A549 (cell line): ENCODE data around the gene EIF4G1. TPM values are rescaled to one million over a fixed set of nuclear protein-coding genes. Genes with fewer than 3 reads are reported as not detected.

ENCODE experiments used
- ATAC-seq, 2 experiments: fragments of 200-7000 bp in 1 of 2; fragments of >200 bp in 1 of 2; cut with Nextera tagmentation in 1 of 2; cut with Tn5 transposase in 1 of 2; 3 replicates each; pipeline versions ENCODE4 v1.8.0 to v1.9.1; 2018 to 2020; ENCODE audit warnings: mild to moderate bottlenecking in 1 of 2, moderate library complexity in 1 of 2
- CTCF ChIA-PET: fragments of 300-600 bp; sonication (Branson Sonifier 250); formaldehyde crosslinking; extraction: SDS; loops from one replicate; lab custom pipeline; 2021; ENCODE audit warnings: antibody characterized with exemption, inconsistent platforms; lab: Yijun Ruan, JAX
- POLR2A ChIA-PET: fragments of 350-600 bp; formaldehyde crosslinking; extraction: SDS; loops from one replicate; lab custom pipeline; 2021; ENCODE audit warnings: antibody characterized with exemption, inconsistent platforms; lab: Yijun Ruan, JAX
- DNase-seq, 2 experiments: peaks; one replicate each; pipeline versions ENCODE4 v3.0.0 to v3.0.0-alpha.2; 2011 to 2016; ENCODE audit warnings: low read depth in 1 of 2, low spot score in 1 of 2
- FAIRE-seq: peaks from 2 replicates; lab custom pipeline; 2011; peaks lifted over from hg19 to GRCh38; lab: Jason Lieb, UNC
- H3K27ac ChIP-seq, 2 experiments: fragments of >200 bp; sonication (Bioruptor Twin); formaldehyde crosslinking; 3 replicates each; pipeline ENCODE4 v1.5.1; 2016 to 2017
- H3K4me1 ChIP-seq: fragments of >200 bp; sonication (Bioruptor Twin); formaldehyde crosslinking; 3 replicates; pipeline ENCODE4 v1.6.1; 2016
- H3K4me2 ChIP-seq: fragments of >200 bp; sonication (Bioruptor Twin); formaldehyde crosslinking; 3 replicates; pipeline ENCODE4 v1.6.1; 2016
- H3K4me3 ChIP-seq: fragments of >200 bp; sonication (Bioruptor Twin); formaldehyde crosslinking; 3 replicates; pipeline ENCODE4 v1.5.1; 2016
- H3K9me3 ChIP-seq: fragments of >200 bp; sonication (Bioruptor Twin); formaldehyde crosslinking; 3 replicates; pipeline ENCODE4 v1.6.1; 2016
- BHLHE40 ChIP-seq: IDR thresholded peaks from 2 replicates; pipeline ENCODE4 v1.6.1; 2012; ENCODE audit warnings: low read depth, low read length, inconsistent platforms
- CBX2 ChIP-seq: fragments of 200-600 bp; sonication (generic); IDR thresholded peaks from 2 replicates; pipeline ENCODE4 v1.6.1; 2016; ENCODE audit warnings: low read depth, mild to moderate bottlenecking, borderline replicate concordance
- CBX8 ChIP-seq: fragments of 200-600 bp; sonication (generic); IDR thresholded peaks from 2 replicates; pipeline ENCODE4 v1.6.1; 2016
- EHF ChIP-seq: fragments of 250-450 bp; sonication (Bioruptor Pico); IDR thresholded peaks from 2 replicates; pipeline ENCODE4 v1.5.0; 2020; ENCODE audit warnings: mild to moderate bottlenecking
- EP300 ChIP-seq, 2 experiments: fragments of >200 bp; sonication (Bioruptor Twin); formaldehyde crosslinking; IDR thresholded peaks; 2 replicates in 1 of 2; 3 replicates in 1 of 2; pipeline ENCODE4 v1.6.1; 2016 to 2017
- HDAC2 ChIP-seq: fragments of 200-600 bp; sonication (generic); IDR thresholded peaks from 2 replicates; pipeline ENCODE4 v1.6.1; 2016
- MYC ChIP-seq: IDR thresholded peaks from 2 replicates; pipeline ENCODE4 v1.6.1; 2012; ENCODE audit warnings: mild to moderate bottlenecking, inconsistent platforms, low read length, improper control_type of control experiment, borderline replicate concordance
- RAD21 ChIP-seq, 2 experiments: fragments of >200 bp in 1 of 2; sonication (Bioruptor Twin) in 1 of 2; formaldehyde crosslinking in 1 of 2; IDR thresholded peaks in 1 of 2; conservative IDR thresholded peaks in 1 of 2; 2 replicates in 1 of 2; 3 replicates in 1 of 2; pipeline ENCODE4 v1.6.1; 2012 to 2018; ENCODE audit warnings: inconsistent platforms in 1 of 2
- RNF2 ChIP-seq: fragments of 200-600 bp; sonication (generic); IDR thresholded peaks from 2 replicates; pipeline ENCODE4 v1.6.1; 2016; ENCODE audit warnings: low read depth, mild to moderate bottlenecking, antibody characterized with exemption, moderate library complexity, borderline replicate concordance
- SMC3 ChIP-seq: fragments of >200 bp; sonication (Bioruptor Twin); formaldehyde crosslinking; IDR thresholded peaks from 3 replicates; pipeline ENCODE4 v1.6.1; 2018; ENCODE audit warnings: inconsistent platforms
- TFCP2L1 ChIP-seq: fragments of 250-450 bp; sonication (Bioruptor Pico); IDR thresholded peaks from 2 replicates; pipeline ENCODE4 v1.5.0; 2021; ENCODE audit warnings: mild to moderate bottlenecking
- ZFP36 ChIP-seq: fragments of 450-650 bp; IDR thresholded peaks from 2 replicates; pipeline ENCODE4 v1.6.1; 2014; ENCODE audit warnings: borderline replicate concordance; ENCODE audit not compliant: partially characterized antibody
- ZSCAN20 ChIP-seq: fragments of 250-450 bp; sonication (Bioruptor Pico); IDR thresholded peaks from 2 replicates; pipeline ENCODE4 v1.8.0; 2022; ENCODE audit warnings: mild to moderate bottlenecking, moderate library complexity
- WGBS: methylation state at CpG from one replicate; pipeline ENCODE4 v1.1.6; 2017; ENCODE audit errors: missing lambda C conversion rate; 5-methylcytosine and 5-hydroxymethylcytosine counted together
- polyA plus RNA-seq, 4 experiments: library from polyadenylated mRNA; depleted of rRNA in 3 of 4; stranded (reverse); fragments of >200 nt; fragmentation: RNase III in 1 of 4; extraction: RNeasy Plus Mini Kit Qiagen cat#74134 plus additional on column Dnase treatment in 1 of 4; gene quantifications; 2 replicates in 3 of 4; 3 replicates in 1 of 4; pipeline ENCODE4 v1.2.3, GENCODE V29; 2011 to 2017
- TF ChIP-seq, protein P1 (sequence below): IDR thresholded peaks from 2 replicates; pipeline ENCODE4 v1.6.1; 2012
- TF ChIP-seq, protein P2 (sequence below): fragments of >200 bp; sonication (Bioruptor Twin); formaldehyde crosslinking; IDR thresholded peaks from 2 replicates; pipeline ENCODE4 v1.6.1; 2016
- TF ChIP-seq, protein P3 (sequence below): fragments of 250-450 bp; sonication (Bioruptor Pico); IDR thresholded peaks from 2 replicates; pipeline ENCODE4 v1.5.0; 2020; ENCODE audit warnings: low read depth, mild to moderate bottlenecking, moderate library complexity
- TF ChIP-seq, protein P4 (sequence below): fragments of >200 bp; sonication (Bioruptor Twin); formaldehyde crosslinking; IDR thresholded peaks from 3 replicates; pipeline ENCODE4 v1.5.1; 2016
- TF ChIP-seq, protein P5 (sequence below): fragments of 450-650 bp; IDR thresholded peaks from 2 replicates; pipeline ENCODE4 v1.6.1; 2014; ENCODE audit warnings: antibody characterized with exemption
- TF ChIP-seq, protein P6 (sequence below): fragments of 200-600 bp; sonication (generic); IDR thresholded peaks from 2 replicates; pipeline ENCODE4 v1.6.1; 2016; ENCODE audit warnings: antibody characterized with exemption, mild to moderate bottlenecking, moderate library complexity

EIF4G1 gene
- polyA plus RNA-seq, 2 of the 4 experiments (the other 2 are of a cell fraction): 152 to 248 TPM

DNA sequence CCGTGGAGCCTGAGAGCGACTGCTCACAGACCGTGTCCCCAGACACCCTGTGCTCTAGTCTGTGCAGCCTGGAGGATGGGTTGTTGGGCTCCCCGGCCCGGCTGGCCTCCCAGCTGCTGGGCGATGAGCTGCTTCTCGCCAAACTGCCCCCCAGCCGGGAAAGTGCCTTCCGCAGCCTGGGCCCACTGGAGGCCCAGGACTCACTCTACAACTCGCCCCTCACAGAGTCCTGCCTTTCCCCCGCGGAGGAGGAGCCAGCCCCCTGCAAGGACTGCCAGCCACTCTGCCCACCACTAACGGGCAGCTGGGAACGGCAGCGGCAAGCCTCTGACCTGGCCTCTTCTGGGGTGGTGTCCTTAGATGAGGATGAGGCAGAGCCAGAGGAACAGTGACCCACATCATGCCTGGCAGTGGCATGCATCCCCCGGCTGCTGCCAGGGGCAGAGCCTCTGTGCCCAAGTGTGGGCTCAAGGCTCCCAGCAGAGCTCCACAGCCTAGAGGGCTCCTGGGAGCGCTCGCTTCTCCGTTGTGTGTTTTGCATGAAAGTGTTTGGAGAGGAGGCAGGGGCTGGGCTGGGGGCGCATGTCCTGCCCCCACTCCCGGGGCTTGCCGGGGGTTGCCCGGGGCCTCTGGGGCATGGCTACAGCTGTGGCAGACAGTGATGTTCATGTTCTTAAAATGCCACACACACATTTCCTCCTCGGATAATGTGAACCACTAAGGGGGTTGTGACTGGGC lies 30.3 kb downstream of the EIF4G1 start:
- peak; percentile 9 to 10; a peak in 1 of 6 replicates for ATAC-seq
- Histone ChIP-seq H3K4me2 (no peak overlapping the region), H3K9me3 (no peaks in the 10 kb centered on the region), H3K27ac (no peak overlapping the region), H3K4me1 (peaks cover 8% of the 10 kb centered on the region; the same call in 2 of the 3 replicates), H3K4me3 (no peak overlapping the region)
- WGBS: 90% methylated on average over 7 of the region's 24 CpGs
- CTCF ChIA-PET: interaction anchor here (0.6 to 2.8 kb wide), 5 partner anchors 9 to 436 kb away, joined by 3 to 23 read pairs (median 4); no protein-coding TSS in a partner anchor
- DNase-seq: no peak
- TF ChIP-seq BHLHE40 (no peak), MYC (no peak), ZSCAN20 (CRISPR knock-in tag) (no peak), CBX8 (no peak), RAD21 (conservative IDR thresholded peaks at IDR 0.05 in 1 of 2, IDR thresholded peaks at IDR 0.05 in 1 of 2) (no peak), CBX2 (no peak), EP300 (IDR thresholded peaks at IDR 0.05) (no peak), TFCP2L1 (CRISPR knock-in tag) (no peak)
- TF ChIP-seq, protein P1, sequence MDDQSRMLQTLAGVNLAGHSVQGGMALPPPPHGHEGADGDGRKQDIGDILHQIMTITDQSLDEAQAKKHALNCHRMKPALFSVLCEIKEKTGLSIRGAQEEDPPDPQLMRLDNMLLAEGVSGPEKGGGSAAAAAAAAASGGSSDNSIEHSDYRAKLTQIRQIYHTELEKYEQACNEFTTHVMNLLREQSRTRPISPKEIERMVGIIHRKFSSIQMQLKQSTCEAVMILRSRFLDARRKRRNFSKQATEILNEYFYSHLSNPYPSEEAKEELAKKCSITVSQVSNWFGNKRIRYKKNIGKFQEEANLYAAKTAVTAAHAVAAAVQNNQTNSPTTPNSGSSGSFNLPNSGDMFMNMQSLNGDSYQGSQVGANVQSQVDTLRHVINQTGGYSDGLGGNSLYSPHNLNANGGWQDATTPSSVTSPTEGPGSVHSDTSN: no peak
- TF ChIP-seq, protein P2, sequence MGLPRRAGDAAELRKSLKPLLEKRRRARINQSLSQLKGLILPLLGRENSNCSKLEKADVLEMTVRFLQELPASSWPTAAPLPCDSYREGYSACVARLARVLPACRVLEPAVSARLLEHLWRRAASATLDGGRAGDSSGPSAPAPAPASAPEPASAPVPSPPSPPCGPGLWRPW: no peak
- TF ChIP-seq, protein P3, sequence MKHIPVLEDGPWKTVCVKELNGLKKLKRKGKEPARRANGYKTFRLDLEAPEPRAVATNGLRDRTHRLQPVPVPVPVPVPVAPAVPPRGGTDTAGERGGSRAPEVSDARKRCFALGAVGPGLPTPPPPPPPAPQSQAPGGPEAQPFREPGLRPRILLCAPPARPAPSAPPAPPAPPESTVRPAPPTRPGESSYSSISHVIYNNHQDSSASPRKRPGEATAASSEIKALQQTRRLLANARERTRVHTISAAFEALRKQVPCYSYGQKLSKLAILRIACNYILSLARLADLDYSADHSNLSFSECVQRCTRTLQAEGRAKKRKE (CRISPR knock-in tag): no peak
- TF ChIP-seq, protein P4, sequence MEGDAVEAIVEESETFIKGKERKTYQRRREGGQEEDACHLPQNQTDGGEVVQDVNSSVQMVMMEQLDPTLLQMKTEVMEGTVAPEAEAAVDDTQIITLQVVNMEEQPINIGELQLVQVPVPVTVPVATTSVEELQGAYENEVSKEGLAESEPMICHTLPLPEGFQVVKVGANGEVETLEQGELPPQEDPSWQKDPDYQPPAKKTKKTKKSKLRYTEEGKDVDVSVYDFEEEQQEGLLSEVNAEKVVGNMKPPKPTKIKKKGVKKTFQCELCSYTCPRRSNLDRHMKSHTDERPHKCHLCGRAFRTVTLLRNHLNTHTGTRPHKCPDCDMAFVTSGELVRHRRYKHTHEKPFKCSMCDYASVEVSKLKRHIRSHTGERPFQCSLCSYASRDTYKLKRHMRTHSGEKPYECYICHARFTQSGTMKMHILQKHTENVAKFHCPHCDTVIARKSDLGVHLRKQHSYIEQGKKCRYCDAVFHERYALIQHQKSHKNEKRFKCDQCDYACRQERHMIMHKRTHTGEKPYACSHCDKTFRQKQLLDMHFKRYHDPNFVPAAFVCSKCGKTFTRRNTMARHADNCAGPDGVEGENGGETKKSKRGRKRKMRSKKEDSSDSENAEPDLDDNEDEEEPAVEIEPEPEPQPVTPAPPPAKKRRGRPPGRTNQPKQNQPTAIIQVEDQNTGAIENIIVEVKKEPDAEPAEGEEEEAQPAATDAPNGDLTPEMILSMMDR: no peak
- TF ChIP-seq, protein P5, sequence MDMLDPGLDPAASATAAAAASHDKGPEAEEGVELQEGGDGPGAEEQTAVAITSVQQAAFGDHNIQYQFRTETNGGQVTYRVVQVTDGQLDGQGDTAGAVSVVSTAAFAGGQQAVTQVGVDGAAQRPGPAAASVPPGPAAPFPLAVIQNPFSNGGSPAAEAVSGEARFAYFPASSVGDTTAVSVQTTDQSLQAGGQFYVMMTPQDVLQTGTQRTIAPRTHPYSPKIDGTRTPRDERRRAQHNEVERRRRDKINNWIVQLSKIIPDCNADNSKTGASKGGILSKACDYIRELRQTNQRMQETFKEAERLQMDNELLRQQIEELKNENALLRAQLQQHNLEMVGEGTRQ: no peak
- POLR2A ChIA-PET: interaction anchor here (1.0 kb wide), 1 partner anchor 17 kb away, joined by 3 read pairs; the partner anchor contains the start of genes CLCN2 and POLR2H
- FAIRE-seq: no peak

DNA sequence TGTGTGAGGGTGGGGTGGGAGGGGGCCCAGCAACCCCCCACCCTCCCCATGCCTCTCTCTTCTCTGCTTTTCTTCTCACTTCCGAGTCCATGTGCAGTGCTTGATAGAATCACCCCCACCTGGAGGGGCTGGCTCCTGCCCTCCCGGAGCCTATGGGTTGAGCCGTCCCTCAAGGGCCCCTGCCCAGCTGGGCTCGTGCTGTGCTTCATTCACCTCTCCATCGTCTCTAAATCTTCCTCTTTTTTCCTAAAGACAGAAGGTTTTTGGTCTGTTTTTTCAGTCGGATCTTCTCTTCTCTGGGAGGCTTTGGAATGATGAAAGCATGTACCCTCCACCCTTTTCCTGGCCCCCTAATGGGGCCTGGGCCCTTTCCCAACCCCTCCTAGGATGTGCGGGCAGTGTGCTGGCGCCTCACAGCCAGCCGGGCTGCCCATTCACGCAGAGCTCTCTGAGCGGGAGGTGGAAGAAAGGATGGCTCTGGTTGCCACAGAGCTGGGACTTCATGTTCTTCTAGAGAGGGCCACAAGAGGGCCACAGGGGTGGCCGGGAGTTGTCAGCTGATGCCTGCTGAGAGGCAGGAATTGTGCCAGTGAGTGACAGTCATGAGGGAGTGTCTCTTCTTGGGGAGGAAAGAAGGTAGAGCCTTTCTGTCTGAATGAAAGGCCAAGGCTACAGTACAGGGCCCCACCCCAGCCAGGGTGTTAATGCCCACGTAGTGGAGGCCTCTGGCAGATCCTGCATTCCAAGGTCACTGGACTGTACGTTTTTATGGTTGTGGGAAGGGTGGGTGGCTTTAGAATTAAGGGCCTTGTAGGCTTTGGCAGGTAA lies 31.1 kb downstream of the EIF4G1 start:
- ChIA-PET POLR2A (interaction anchor here (1.0 kb wide), 1 partner anchor 16 kb away, joined by 3 read pairs; the partner anchor contains the start of genes CLCN2 and POLR2H), CTCF (interaction anchor here (0.6 to 2.8 kb wide), 5 partner anchors 8 to 435 kb away, joined by 3 to 23 read pairs (median 4); no protein-coding TSS in a partner anchor)
- WGBS: 58% methylated on average over 11 of the region's 14 CpGs
- Histone ChIP-seq H3K9me3 (no peaks in the 10 kb centered on the region), H3K27ac (no peak overlapping the region), H3K4me3 (no peak overlapping the region), H3K4me1 (peaks cover 8% of the 10 kb centered on the region; the same call in 2 of the 3 replicates), H3K4me2 (no peak overlapping the region)
- peak; percentile 80 to 91 for ATAC-seq
- peak; percentile 68 to 72 for DNase-seq
- no peak for FAIRE-seq
- TF ChIP-seq, protein P6, sequence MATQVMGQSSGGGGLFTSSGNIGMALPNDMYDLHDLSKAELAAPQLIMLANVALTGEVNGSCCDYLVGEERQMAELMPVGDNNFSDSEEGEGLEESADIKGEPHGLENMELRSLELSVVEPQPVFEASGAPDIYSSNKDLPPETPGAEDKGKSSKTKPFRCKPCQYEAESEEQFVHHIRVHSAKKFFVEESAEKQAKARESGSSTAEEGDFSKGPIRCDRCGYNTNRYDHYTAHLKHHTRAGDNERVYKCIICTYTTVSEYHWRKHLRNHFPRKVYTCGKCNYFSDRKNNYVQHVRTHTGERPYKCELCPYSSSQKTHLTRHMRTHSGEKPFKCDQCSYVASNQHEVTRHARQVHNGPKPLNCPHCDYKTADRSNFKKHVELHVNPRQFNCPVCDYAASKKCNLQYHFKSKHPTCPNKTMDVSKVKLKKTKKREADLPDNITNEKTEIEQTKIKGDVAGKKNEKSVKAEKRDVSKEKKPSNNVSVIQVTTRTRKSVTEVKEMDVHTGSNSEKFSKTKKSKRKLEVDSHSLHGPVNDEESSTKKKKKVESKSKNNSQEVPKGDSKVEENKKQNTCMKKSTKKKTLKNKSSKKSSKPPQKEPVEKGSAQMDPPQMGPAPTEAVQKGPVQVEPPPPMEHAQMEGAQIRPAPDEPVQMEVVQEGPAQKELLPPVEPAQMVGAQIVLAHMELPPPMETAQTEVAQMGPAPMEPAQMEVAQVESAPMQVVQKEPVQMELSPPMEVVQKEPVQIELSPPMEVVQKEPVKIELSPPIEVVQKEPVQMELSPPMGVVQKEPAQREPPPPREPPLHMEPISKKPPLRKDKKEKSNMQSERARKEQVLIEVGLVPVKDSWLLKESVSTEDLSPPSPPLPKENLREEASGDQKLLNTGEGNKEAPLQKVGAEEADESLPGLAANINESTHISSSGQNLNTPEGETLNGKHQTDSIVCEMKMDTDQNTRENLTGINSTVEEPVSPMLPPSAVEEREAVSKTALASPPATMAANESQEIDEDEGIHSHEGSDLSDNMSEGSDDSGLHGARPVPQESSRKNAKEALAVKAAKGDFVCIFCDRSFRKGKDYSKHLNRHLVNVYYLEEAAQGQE: no peak
- no peak for TF ChIP-seq ZFP36
- peak in 1 of 2 experiments; percentile 16; a peak in 1 of 5 replicates for TF ChIP-seq RAD21 (conservative IDR thresholded peaks at IDR 0.05 in 1 of 2, IDR thresholded peaks at IDR 0.05 in 1 of 2)
- TF ChIP-seq RNF2: no peak
- TF ChIP-seq, protein P4: peak; percentile 30; the same call in 2 of the 3 replicates
- TF ChIP-seq, protein P5: peak; percentile 30; the same call in 1 of the 2 replicates
- TF ChIP-seq HDAC2: no peak
- TF ChIP-seq SMC3: peak; percentile 30; the same call in 1 of the 3 replicates
- TF ChIP-seq EHF (CRISPR knock-in tag): no peak
